Measurements from ENCODE around the gene SPATA6L.
"Not testable (repeated sequence)": the region's sequence is repeated elsewhere in the genome, so short reads cannot be mapped to it uniquely, and the experiment has no call there.

The SPATA6L gene

DNA sequence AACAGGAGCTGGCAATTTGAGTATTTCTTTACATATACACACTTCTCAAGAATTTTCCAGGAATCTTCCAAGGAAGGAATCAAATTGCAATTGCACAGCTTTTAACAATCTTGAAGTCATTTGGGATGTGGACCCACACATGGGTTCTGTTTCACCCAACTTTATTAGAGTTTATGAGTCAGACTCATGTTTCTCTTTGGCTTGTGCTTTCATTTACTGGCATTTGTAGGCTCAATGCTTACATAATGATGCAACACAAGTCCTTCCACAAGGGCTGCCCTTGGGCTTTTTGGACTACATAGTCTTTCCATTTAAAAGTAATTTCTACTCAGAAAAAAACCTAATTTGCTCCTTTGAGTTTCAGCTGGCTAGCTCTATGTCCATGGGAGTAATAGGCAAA, 8.5 kb upstream of the SPATA6L start:
- no peak for DNase-seq (ENCODE audit: low spot score)

DNA sequence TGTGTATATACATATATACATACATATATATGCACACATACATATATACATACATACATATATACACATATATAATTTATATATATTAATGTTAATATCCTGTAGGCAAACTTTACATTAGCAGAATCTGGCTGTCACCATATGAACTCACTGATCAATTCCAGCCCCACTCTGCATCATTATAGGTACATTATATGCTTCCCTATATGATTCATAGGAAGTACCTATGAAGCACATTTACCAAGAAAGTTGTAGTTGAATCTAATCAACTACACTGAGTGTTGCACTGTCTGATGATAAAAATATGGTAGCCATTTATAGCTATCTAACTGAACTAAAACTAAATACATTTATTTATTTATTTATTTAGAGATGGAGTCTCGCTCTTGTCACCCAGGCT, 5.5 kb upstream of the SPATA6L start:
- DNase-seq (ENCODE audit: low spot score), result no peak

- no peak for DNase-seq (ENCODE audit: low spot score)
Measured at GRCh38 chr9:4670591-4670990, 4.3 kb upstream of the SPATA6L start.

DNA sequence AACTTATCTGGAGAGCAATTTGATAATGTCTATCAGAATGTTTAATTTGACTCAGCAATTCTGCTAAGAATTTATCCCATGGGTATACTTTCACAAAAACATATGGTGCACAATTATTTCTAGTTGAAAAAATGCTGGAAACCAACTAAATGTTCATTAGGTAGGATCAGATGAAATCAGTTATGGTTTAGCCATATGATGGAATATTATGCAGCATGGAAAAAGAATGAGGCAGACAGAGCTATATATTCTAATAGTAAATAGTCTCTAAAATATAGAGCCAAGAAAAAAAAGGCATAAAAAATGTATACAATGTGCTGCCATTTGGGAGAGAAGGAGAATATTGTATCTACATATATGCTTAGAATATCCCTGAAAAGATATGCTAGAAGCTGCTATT, 3.6 kb upstream of the SPATA6L start:
- no peak for DNase-seq (ENCODE audit: low spot score)

DNA sequence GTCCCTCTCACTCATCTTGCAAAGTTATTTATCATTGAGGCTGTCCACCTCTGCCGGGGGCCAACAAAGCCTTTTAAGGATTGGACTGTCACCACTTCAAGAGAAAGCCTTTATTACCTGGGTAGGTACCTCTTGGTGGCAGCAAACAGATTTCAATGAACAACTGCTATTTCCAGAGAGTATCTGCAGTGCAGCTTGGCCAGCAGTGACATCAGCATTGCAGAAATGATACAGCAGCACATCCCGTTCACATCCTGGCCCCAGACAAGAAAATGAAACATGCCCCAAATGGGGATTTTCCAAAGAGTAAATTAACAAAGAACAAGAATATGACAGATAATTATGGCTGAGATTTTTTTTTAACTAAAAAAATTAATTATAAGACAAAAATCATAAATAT, 2.3 kb upstream of the SPATA6L start:
- no peak for DNase-seq (ENCODE audit: low spot score)

GRCh38 chr9:4667681-4668080, 1.4 kb upstream of the SPATA6L start:
- DNase-seq (ENCODE audit: low spot score), result peak; percentile 33

DNA sequence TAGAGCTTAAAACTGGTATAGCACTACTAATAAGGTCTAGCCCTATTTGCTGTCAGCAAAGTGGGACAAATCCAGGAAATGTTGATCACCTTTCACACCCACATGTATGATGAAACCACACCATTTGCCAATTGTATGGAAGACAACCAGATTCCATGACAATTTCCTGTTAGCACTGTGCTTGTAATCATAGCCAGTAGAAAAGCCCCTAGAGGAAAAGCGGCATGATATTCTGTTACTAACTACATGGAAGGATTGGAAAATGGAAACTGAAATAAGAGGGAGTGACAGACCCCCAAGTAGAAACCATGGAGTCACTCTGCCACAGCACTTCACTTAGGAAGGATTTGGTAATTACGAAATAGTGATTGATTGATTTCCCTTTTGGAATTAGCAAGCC, 923 bp downstream of the SPATA6L start:
- no peak for DNase-seq (ENCODE audit: low spot score)

- no peak for DNase-seq (ENCODE audit: low spot score)
Measured at GRCh38 chr9:4663956-4664355, 2.3 kb downstream of the SPATA6L start.

GRCh38 chr9:4662989-4663792, 3.1 kb downstream of the SPATA6L start:
- DNase-seq (ENCODE audit: low spot score), result no peak

GRCh38 chr9:4662108-4662988, 3.9 kb downstream of the SPATA6L start, which contains the start of gene PLPP6:
Gene PLPP6 (plus strand): TSS chr9:4662294. CDS start chr9:4662376, 82 bp downstream.
- peak; percentile 71 for DNase-seq (ENCODE audit: low spot score)

GRCh38 chr9:4661611-4662010, 4.7 kb downstream of the SPATA6L start:
- peak; percentile 11 for DNase-seq (ENCODE audit: low spot score)

DNA sequence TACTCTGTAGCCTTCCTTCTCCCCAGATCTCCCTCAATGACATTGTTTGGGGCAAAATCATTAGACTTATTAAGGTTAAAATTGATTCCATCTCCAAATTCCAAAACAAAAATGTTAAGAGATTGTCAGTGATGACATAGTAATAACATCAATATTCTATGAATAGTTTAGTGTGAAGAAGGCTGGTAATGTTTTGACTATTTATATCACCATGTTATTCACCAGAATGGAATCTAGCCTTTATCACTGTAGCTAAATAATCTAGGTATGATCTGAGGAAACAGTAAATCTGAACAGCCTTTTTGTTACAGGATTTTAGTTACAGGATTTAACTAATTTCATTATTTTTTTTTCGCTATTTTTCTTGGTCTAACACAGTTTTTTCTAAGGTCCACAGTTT, 5.1 kb downstream of the SPATA6L start:
- no peak for DNase-seq (ENCODE audit: low spot score)

GRCh38 chr9:4660665-4661064, 5.6 kb downstream of the SPATA6L start:
- not testable (repeated sequence) for DNase-seq (ENCODE audit: low spot score)

- DNase-seq (ENCODE audit: low spot score), result no peak
Measured at GRCh38 chr9:4657426-4658159, 8.7 kb downstream of the SPATA6L start.

DNA sequence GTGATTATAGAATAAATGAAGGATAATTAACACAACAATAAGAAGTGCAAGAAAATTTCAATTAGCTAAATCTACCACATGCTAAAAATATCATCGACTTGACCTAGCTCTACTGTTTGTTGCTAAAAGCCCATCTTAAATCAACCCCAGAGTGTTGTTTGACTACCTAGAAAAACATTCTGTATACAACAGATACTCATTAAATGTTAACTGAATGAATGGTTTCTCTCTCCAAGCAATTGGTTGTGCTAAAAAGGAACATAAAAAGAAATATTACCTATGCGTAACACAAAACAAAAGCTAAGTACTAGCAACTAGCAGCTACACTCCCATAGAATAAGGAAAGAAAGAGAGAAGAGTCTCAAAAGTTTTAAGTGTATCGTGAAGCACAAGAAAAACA, 9.7 kb downstream of the SPATA6L start:
- DNase-seq (ENCODE audit: low spot score), result no peak

DNA sequence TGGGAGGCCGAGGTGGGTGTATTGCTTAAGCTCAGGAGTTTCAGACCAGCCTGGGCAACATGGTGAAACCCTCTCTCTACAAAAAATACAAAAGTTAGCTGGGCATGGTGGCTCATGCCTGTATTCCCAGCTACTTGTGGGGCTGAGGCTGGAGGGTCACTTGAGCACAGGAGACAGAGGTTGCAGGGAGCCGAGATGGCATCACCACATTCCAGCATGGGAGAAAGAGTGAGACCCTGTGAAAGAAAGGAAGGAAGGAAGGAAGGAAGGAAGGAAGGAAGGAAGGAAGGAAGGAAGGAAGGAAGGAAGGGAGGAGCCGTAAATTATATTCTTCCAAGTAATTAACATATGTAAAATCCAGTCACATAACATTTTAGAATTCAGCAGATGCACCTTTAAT, 10.1 kb downstream of the SPATA6L start:
- DNase-seq (ENCODE audit: low spot score), result not testable (repeated sequence)

DNA sequence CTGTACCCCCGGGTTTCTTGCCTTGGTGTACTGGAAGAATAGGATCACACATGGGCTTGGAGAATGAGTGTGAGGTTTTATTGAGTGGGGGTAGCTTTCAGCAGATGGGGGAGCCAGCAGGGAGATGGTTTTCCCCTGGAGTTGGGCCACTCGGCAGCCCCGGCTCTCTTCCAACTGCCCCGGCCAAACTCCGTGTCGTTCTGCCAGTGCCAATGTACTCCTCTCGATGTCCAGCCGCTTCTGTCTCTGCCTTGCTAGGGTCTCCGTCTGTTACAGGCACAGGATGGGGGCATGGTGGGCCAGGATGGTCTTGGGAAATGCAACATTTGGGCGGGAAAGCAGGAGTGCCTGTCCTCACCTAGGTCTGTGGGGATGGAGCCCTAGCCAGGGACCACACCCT, 11.7 kb downstream of the SPATA6L start:
- no peak for DNase-seq (ENCODE audit: low spot score)

GRCh38 chr9:4654084-4654483, 12.2 kb downstream of the SPATA6L start:
- DNase-seq (ENCODE audit: low spot score), result no peak

DNA sequence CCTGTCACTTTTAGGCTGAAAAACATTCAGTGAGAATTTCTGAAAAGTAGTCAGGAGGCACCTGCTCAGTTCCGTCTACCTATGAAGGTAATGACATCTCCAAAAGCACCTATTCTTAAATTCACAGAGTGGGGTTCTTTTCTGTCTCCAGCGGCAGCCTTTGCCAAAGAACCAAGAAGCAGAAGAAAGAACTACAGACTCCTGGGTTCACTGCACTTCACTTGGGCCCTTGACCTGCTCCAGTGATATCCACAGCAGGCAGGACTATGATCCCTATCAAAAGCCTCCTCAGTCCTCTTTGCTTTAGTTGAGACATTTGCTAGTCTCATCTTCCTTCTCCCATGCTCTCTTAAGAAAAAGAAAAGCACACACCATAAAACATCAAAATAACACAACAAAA, 23.9 kb downstream of the SPATA6L start:
- no peak for DNase-seq (ENCODE audit: low spot score)

DNA sequence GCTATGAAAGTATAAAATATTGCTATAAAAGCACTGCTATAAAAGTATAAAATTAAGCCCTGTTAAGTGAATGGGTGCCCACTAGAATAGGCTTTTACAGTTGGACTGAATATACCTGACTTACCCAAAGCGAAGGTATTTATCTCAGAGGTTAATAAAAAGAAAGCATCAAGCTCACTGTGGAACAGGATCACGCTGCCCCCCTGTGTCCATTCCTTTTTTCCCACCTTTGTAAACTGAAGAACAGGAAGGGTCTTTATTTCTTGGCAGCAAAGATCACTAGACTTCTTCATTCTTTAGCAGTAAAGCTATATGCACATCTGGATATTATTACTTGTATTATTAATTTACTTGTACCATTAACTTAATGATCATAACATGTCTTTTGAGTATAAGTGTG, 26.3 kb downstream of the SPATA6L start:
- DNase-seq (ENCODE audit: low spot score), result peak; percentile 50

DNA sequence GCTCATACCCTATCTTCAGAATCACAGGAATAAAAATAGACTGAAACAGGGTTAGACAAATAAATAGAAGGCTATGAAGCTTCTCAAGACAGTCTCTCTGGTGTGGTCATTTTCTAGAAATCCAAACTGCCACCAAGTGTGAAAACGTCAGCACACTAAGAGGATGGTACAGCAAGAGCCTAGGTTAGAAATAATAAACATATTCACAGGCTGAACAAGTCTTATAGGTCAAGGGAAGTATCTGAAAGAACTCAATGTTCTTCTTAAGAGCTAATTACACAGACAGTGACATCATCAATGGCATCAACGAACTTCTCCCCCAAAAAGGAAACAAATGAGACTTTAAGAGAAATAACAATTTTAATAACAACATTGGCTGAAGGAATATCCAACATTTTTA, 26.9 kb downstream of the SPATA6L start:
- DNase-seq (ENCODE audit: low spot score), result no peak

DNA sequence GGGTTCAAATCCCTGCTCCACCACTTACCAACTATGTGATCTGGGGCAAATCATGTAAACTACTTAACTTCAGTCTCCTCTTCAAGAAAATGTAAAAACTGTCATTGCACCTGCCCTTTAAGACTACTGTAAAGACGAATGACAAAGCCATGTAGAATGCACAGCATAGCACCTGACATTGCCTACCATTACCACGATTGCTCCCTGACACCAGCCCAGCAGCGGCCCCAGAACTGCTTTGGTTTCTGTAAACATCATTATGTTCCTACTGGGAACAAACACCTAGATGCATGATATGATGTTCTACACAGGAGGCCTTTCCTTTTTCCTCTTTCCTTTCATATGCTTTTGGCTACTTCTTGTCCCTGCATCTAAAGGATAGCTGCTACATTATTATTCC, 27.3 kb downstream of the SPATA6L start:
- DNase-seq (ENCODE audit: low spot score), result no peak

Data from CD4-positive, alpha-beta T cell treated with Interleukin-6 at 100 ng/mL for 8 hours (primary cell).